GM18498 (cell line): ENCODE measurements around the gene DRC3.
A peak's percentile ranks its signal among the peaks of the same experiment; 100 is the strongest.

Experiments used
- ATAC-seq: cut with Tn5 transposase; IDR thresholded peaks from one replicate; pipeline ENCODE4 v1.9.1; 2021; ENCODE audit warnings: mild to moderate bottlenecking, moderate library complexity; ENCODE audit not compliant: unreplicated experiment

Gene DRC3

DNA sequence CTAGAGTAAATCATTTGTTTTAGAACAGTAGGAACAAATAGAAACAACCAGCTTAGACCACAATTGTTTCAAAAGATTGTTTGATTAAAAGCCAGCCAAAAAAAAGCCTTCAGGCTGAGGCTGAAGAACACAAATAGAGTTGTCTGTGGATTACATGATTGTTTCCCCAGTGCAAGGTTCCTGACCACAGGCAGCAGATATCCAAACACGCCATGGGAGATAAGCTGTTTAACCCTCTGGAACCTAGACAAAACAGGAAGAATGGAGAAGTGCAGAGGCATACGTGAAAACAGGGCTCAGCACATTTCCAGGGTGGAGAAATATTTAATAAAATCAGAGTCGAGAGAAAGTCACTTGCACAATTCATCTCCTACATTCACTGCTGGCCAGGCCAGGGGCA is 45.3 kb downstream of the DRC3 start:
- ATAC-seq, result no peak

DNA sequence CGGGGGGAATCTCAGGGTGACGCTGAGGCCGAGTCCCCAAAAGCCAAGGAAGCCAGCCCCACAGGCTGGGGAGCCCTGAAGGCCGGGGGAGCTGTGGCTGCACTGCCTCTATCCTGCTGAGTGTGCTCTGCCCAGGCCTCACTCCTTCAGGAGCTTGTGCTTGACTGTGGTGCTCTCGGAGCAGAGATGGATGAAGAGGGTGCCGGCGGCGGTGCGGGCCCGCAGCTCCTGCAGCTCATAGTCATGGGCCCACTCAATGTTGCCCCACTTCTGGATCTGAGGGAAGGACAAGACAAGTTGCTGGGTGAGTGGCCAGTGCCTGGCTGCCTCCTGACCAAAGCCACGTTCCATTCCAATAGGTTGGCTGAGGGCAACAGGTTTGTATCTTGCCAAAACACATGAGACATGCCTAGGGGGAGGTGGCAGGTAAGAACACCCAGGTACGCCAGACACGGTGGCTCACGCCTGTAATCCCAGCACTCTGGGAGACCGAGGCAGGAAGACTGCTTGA is 45.8 kb downstream of the DRC3 start:
- ATAC-seq, result no peak

DNA sequence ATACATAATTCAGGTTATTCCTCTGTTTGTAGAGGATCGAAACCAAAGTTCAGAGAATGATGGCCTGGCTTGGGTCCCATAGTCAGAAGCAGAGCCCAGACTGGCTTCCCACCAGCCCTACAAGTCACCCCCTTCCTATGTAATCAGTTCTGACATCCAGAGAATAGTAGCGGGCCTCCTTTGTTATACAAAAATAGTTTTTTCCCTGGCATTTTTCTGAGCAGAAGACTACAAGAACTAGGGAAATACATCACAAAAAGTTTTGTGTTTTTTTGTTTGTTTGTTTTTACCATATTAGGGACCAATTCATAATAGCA is 47.1 kb downstream of the DRC3 start:
- ATAC-seq, result no peak

DNA sequence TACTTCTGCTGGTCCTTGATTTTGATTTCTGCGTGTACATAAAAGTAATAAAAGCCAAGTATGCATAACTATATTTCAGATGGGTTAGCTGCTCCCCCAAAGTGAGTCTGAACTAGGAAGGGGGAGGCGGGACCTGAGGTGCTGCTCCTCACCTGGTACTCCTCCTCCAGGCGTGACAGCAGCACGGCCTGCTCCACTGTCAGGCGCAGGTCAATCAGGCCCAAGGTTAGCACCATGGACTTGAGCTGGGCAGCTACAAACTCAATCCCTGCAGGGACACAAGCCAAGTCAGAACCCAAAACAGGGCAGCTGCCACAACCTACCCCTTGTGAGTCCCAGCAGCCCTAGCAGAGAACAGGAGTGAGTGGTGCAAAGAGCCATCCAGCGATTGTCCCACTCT is 48.3 kb downstream of the DRC3 start:
- no peak for ATAC-seq

DNA sequence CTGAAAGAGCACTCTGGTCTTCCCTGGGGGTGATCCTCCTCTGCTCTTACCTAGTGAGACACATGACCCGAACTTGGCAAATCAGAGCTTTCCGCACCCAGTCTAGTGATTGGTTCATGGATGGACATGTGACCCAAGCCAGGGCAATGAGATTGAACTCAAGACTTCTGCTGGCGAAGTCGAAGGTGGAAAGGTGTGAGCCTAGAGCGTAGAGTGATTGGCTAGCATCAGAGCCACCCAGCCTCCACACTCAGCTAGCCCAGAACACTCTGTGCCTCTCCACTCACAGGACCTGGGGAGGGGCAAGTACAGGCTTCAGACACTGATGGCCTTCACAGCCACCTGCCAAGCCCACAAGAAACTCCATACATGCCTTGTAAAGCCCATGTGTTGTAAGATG is 48.7 kb downstream of the DRC3 start:
- ATAC-seq, result no peak

DNA sequence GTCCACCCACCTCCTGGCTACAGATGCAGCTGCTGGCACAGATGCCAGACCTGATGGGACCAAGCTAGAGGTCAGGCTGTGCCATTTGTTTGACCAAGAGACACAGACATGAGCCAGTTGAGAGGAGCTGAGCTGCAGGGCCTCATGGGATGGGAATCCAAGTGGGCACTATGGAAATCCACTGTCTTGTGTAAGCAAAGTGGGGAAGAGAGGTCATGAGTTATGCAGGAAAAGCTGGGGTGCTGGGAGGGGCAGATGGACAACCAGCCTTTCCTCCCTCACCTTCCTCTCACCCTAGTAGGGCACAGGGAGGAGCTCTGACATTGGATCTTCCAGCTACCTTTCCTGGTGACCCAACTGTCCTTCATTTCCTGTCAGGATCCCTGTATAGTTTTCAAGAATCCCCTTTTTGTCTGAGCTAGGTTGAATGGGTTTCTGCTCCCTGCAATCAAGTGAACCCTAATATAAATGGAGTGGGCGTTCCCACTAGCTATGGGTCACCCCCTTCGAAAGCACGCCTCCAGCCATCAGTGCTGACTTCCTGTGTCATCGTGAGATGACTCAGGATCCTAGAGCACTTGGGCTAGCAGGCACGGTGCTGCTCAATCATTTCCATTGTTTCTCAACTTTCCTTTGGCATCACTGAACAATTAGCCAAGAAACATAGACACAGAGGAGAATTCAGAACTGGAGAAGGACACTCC is 52.7 kb downstream of the DRC3 start:
- ATAC-seq, result peak; percentile 71

DNA sequence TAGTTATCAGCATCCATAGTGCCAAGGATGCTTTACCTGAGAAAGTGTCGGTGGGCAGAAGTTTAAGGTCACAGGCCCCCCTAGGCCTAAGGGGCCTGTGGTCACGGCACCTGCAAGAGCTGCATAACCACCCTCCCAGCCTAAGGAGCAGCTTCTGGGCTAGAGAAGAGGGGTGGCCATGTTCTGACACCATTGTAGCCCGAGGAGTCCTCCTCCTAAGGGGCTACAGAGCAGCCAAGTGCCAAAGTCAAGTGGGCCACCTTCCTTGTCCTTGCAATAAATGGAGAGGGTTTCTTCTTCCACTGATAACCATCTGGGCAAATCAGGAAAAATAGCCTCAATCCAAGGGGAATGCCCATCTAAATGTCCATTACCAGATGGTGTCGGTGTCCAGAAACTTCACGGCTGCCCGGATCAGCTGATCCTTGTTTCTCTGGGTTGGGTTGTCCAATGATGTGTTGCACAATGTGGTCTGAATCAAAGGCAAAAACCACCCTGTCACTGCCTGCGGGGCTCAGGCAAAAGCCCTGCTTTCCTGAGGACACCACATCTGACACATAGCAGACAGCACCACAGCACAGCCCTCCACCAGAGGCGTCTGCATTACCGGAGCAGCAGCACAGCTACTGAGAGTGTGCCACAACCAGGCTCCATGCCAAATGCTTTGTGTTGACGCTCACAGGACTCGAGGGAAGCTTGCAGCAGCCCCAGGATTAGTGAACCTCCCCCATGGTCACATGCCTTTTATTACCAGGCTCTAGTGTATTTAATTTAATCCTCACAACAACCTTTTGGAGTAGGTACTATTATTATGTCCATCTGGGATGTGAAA is 53.5 kb downstream of the DRC3 start:
- peak; percentile 15 for ATAC-seq

DNA sequence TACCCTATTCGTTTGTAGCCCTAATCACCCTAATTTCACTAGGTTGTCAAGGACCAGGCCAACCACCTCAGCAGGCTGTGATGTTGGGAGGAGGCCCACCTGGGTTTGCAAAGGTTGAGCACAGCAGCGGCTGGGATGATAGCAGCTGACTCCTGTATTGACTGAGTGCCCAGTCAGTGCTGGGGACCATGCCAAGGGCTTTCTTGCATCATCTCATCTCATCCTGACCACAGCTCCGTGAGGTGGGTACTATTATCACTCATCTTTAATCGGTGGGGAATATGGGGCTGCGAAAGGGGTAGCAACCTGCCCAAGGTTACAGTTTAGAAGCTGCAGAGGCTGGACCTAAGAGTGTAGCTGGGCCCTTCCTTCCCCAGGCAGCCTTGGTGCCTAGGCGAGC is 54.6 kb downstream of the DRC3 start:
- ATAC-seq, result no peak

DNA sequence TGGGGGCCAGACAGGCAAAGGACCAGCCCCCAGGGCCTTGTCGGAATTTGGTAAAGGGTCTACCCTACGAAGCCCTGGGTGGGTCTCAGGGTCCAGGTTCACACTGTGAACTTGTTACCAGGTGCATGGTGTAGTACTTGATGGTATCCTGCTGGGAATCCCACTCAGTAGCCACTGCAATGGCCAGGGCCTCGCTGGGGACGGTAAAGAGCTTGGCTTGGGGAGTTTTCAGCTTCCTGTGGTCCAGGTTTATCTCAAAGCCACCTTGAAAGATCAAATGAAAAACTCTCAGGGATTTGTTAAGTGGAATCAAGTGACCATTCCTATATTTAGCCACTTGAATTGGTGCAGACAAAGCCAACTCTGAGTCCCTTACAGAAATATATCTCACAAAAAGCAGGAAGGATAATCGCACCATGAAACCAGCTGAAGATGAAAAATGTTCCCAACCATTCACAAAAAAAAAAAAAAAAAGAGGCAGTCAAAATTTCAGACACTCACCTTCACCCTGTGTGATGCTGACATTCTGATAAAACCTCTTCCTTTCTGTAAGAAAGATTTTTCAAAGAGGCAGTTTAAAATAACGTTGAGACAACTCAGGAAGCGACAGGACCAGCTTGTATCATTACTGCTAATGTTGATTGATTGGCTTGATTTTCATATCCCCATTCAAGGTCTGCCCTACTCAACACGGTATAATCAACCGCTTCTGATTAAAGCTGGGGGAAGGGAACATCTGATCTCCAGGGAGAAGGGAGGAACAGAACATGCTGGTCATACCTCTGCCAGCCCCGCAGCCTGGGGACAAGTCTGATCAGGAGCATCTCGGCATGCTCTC is 55.7 kb downstream of the DRC3 start:
- ATAC-seq, result no peak

DNA sequence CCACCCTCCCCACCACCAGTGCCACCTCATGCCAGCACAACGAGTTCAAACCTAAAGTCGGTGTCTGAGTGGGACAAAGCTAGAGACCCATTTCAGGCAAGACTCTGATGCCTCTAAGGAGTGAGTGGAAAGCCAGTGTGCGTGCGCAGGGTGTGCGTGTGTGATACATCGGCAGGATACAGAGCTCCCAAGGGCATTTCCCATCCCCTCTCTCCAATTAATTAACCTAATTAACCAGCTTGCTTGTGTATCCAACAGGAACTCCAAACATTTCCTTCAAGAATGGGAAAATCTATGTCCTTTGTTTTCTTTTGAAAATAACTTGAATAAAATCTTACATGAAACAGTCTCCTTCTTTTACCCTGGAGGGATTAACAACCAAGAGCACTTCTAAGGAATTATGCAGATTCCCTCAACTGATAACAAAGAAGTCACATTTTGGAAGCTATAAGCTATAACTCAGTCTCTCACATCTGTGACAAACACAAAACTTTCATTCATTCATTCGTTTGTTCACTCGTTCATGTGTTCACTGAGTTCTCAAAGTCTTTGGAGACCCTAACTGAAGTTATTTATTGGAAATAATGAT is 56.4 kb downstream of the DRC3 start:
- ATAC-seq, result no peak

DNA sequence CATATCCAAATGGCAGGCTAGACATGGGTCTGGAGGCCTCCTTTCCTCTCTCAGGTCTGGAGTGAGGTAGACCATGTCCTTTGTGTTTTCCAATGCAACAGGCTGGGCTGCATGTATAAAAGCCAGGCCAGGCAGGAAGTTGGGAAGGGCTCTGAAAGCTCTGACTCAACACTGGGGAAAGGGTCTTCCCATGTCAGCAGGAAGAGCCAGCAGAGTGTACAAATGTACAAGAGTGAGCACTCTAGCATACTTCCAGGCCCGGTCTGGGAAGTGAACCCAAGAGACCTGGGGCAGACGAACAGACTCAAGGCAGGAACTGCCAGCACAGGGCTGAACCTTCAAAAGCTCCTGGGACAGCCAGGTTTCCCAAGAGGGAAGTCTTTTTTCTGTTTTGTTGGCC is 59.3 kb downstream of the DRC3 start:
- ATAC-seq, result no peak

DNA sequence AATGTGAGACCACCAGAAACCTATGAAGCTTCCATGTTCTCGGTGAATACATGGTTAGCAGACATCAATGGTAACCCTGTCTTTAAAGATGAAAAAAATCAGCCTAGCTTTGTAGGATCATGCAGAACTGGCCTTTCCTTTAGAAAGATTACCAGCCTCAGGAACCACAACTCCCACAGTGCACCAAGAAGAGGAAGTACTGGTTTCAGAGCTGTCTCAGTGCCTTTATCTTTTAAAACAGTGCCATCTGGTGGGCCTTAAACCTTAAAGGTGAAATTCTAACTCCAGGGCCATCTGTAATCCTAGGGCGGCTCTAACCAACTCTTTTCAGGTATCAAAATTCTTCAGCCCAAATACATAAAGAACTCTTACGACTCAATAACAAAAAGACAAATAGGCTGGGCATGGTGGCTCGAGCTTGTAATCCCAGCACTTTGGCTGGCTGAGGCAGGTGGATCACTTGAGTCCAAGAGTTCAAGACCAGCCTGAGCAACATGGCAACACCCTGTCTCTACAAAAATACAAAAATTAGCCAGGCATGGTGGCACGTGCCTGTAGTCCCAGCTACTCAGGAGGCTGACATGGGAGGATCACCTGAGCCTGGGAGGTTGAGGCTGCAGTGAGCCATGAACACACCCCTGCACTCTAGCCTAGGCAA is 60.9 kb downstream of the DRC3 start:
- ATAC-seq, result peak; percentile 78

DNA sequence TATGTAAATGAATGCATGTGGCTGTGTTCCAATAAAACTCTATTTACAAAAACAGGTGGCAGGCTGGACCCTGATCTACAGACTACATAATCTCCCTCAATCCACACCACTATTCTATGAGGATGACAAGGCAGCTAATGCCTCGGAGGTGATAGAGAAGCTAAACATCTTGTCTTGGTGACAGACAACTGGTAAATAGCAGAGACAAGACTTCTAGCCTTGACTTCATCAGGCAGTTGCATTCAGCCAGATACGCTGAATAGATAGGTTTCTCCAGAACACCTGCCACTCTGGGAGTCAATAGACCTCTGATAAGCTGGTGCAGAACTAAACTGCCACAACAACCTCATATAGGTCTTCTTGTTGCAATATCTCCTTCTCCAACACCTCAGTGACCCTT is 63.0 kb downstream of the DRC3 start:
- ATAC-seq, result no peak

DNA sequence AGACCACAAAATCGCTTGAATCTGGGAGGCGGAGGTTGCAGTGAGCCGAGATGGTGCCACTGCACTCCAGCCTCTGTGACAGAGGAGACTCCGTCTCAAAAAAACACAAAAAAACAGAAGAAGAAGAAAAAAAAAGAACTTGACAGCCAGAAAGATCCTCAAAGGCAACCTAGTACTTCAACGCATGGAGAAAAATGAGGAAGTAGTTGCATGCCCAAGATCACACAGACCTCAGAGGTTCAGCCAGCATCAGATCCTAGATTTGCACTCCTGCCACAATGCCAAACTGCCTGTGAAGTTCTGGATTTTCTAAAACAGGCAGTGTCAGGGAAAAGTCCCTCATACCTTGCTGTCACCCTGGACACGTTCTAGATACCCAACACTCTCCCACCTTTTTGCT is 64.8 kb downstream of the DRC3 start:
- ATAC-seq, result no peak

DNA sequence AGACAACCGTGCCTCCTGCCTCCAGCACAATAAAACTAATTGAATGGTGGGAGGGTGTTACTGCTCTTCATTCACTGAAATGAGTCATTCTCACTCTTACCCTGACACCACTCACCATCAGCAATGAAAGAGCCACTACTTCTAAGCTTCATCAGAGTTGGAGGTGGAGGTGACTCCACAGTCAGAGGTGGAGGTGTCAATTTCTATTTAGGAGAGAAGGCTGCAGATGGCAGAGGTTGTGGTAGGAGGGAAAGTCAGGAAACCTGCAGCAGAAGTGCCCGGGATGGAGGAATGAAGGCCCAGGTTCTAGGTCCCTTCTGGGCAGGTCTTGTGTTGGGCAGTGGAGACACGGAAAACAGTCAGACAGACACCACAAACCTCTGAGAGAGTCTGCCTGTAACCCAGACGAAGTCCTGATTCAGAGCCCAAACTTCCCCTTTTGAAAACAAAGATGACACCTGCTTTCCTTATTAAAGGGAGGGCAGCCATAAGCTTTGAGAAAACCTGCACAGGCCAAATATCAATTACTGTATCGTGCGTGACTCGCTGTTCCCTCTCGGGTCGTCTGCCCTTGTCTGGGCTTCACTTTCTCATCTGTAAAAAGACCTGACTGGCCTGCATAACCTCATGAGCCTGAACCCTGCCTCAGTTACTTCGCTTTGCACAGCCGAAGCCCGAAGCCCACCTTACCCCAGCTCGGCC is 65.6 kb downstream of the DRC3 start:
- ATAC-seq, result no peak

DNA sequence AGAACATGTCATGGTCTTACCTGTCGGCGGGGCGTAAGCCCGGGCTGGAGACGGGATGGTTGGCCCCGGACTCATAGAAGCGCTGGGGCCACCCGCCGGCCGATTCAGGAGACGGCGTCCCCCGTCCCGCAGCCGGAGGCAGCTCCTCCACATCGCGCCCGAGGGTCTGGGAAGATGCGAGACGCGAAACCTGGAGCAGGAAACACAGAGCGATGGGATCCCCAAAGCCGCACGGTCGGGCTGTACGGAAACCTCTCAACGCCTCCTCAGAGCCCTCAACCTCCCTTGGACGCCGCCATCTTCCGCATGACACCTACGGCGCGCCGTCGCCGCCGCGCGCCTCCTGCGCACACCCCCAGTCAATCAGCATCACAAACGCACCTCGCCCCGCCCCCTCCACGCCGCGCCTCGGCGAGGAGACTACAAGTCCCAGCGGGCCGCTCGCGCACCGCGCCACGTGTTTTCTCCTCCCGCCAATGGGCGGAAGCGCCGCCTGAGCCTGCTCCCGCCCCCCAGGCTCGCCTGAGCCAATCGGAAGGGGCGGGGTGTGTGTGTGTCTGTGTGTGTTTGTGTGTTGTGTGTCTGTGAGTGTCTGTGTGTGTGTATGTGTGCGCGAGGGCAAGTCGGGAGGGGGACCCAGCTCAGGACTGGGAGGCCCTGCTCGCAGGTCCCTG is 66.3 kb downstream of the DRC3 start, which contains the start of the genes ATPAF2 and GID4:
TSS of gene ATPAF2 (minus strand) at position 308 of the 674 bp plus-strand sequence. CDS start at position 153, 155 bp downstream.
TSS of gene GID4 (plus strand) at position 548 of the 674 bp plus-strand sequence. CDS start at position 605, 57 bp downstream.
- ATAC-seq, result peak; percentile 90

DNA sequence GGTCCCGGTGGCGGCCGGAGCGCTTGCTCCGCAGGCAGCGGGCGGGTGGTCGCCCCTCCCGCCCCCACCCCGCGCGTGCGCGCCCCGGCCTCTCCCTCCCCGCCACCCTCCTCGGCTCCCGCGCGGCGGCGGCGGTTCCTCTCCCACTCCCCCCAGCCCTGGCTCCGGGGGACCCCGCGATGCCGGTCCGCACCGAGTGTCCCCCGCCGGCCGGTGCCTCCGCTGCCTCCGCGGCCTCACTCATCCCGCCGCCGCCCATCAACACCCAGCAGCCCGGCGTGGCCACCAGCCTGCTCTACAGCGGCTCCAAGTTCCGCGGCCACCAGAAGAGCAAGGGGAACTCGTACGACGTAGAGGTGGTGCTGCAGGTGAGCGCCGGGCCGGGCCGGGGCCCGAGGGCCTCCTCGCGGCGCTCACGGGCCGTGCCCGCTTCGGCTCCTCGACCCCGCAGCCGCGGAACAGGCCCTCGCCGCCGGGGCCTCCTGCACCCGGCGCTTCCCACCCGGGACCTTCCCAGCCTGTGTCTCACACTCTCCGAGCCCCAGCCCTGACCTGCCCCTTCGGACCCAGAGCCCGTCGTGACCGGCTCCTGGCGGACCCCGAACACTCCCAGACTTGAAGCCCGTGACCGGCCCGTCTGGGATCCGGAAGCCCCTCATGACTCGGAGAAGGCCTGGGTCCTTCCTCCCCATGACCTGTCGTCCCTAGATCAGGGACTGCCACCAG is 67.0 kb downstream of the DRC3 start:
- peak; percentile 2 for ATAC-seq

DNA sequence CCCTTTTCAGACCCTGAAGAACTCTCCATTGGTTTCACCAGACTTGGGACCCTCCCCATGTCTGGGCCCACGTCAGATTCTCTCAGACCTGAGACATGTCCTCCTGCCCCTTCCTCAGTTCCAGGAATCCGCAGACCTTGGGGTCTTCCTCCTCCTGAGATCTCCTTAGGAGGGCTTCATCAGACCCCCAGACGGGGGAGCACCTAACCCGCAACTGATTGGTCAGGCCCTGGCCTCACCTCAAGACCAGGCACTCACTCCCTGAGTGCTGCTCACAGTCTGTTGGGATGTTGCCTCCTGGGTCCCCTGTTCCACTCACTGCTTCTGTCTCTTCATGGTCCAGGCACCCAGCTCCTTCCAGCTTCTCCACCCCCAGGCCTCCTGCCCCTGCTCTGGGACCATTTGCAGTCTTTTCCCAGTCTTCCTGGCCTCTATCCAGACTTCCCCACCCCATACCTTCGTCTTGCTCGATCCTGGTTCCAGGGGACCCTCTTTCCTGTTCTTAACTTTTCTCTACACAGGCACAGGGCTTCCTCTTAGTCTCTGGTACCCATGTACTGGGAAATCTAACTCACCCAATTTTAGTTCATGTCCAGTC is 67.7 kb downstream of the DRC3 start:
- ATAC-seq, result no peak
